T-cell (primary cell): ENCODE results near the gene STK16. TPM values are rescaled to one million over a fixed set of nuclear protein-coding genes. Genes with fewer than 3 reads are reported as not detected.

Experiments
- ATAC-seq, 4 experiments: fragments of 200-7000 bp in 3 of 4; fragments of 150-1000 bp in 1 of 4; cut with Tn5 transposase; replicated peaks in 1 of 4; 1 replicate in 3 of 4; 2 replicates in 1 of 4; pipeline ENCODE4 v1.10.0; 2021; ENCODE audit warnings: moderate library complexity in 3 of 4, mild to moderate bottlenecking in 2 of 4, moderate number of reproducible peaks in 1 of 4
- CTCF ChIA-PET, 2 donors: fragments of 300-600 bp; sonication (Branson Sonifier 250); formaldehyde crosslinking; loops; one replicate each; lab custom pipeline; 2022; ENCODE audit warnings: antibody characterized with exemption in 2 of 2; lab: Charles Lee
- POLR2A ChIA-PET, 2 donors: fragments of 300-600 bp; sonication (Branson Sonifier 250); formaldehyde crosslinking; loops; one replicate each; lab custom pipeline; 2022; ENCODE audit warnings: antibody characterized with exemption in 2 of 2; lab: Charles Lee
- DNase-seq, 35 experiments: peaks; one replicate each; pipeline versions ENCODE4 v3.0.0 to v3.0.0-alpha.2; 2013 to 2023
- H3K27ac ChIP-seq: one replicate; pipeline ENCODE4 v1.5.1; 2013; ENCODE audit warnings: low read length
- H3K27me3 ChIP-seq, 2 experiments: replicated peaks in 1 of 2; 1 replicate in 1 of 2; 2 replicates in 1 of 2; pipeline versions ENCODE4 v1.6.1 to v1.7.0; 2013; ENCODE audit warnings: low read length in 1 of 2, mixed read lengths in 1 of 2; ENCODE audit not compliant: control insufficient read depth in 2 of 2, insufficient read depth in 2 of 2; ENCODE audit errors: extremely low read depth in 1 of 2
- H3K36me3 ChIP-seq, 2 donors: 1 replicate in 1 of 2; 2 replicates in 1 of 2; pipeline versions ENCODE4 v1.6.1 to v1.7.0; 2013; ENCODE audit warnings: low read length in 1 of 2; ENCODE audit not compliant: control insufficient read depth in 2 of 2, insufficient read depth in 1 of 2; ENCODE audit errors: extremely low read depth in 1 of 2
- H3K4me1 ChIP-seq, 2 experiments: 1 replicate in 1 of 2; 2 replicates in 1 of 2; pipeline versions ENCODE4 v1.6.1 to v1.7.0; 2013; ENCODE audit warnings: low read length in 2 of 2, mixed read lengths in 1 of 2; ENCODE audit not compliant: insufficient read depth in 2 of 2, control insufficient read depth in 1 of 2; ENCODE audit errors: extremely low read depth in 1 of 2
- H3K4me3 ChIP-seq, 2 donors: 1 replicate in 1 of 2; 2 replicates in 1 of 2; pipeline versions ENCODE4 v1.5.1 to v1.7.0; 2013; ENCODE audit warnings: mild to moderate bottlenecking in 2 of 2, low read length in 1 of 2, moderate library complexity in 1 of 2; ENCODE audit not compliant: control insufficient read depth in 1 of 2; ENCODE audit errors: extremely low read depth in 1 of 2
- H3K9me3 ChIP-seq: 2 replicates; pipeline ENCODE4 v1.7.0; 2013
- H3K27ac Mint-ChIP-seq, 2 donors: one replicate each; pipeline ENCODE4 v1.8.0; 2020 to 2021; ENCODE audit warnings: mild to moderate bottlenecking in 2 of 2, mixed read lengths in 2 of 2
- H3K27me3 Mint-ChIP-seq, 2 donors: one replicate each; pipeline ENCODE4 v1.8.0; 2021 to 2022; ENCODE audit warnings: mixed read lengths in 2 of 2
- H3K36me3 Mint-ChIP-seq: one replicate; pipeline ENCODE4 v1.8.0; 2021; ENCODE audit warnings: mixed read lengths
- H3K4me1 Mint-ChIP-seq, 3 donors: one replicate each; pipeline ENCODE4 v1.8.0; 2020 to 2022; ENCODE audit warnings: mixed read lengths in 3 of 3, mild to moderate bottlenecking in 1 of 3
- H3K4me3 Mint-ChIP-seq, 3 donors: one replicate each; pipeline ENCODE4 v1.8.0; 2020 to 2022; ENCODE audit warnings: mild to moderate bottlenecking in 3 of 3, mixed read lengths in 3 of 3, moderate library complexity in 3 of 3
- H3K9me3 Mint-ChIP-seq, 3 donors: one replicate each; pipeline ENCODE4 v1.8.0; 2020 to 2022; ENCODE audit warnings: mixed read lengths in 3 of 3
- WGBS: methylation state at CpG from one replicate; pipeline ENCODE4 v1.1.5; 2013; ENCODE audit warnings: missing lambda C conversion rate; ENCODE audit not compliant: insufficient coverage; 5-methylcytosine and 5-hydroxymethylcytosine counted together
- total RNA-seq, 35 experiments: library from RNA in 6 of 35; stranded (reverse) in 6 of 35; fragments of 120-200 nt in 1 of 35; gene quantifications; one replicate each; pipeline versions ENCODE4 v1.2.1 to v1.2.4 and lab custom pipeline; 2013 to 2026

The STK16 gene
- total RNA-seq, 5 donors from 2014 or later (not counting 1 experiment from before 2014, with no cell fraction given), result 19.3 to 26.6 (median 21.3) TPM

GRCh38 chr2:219218217-219218731 lies 27.0 kb upstream of the STK16 start:
- peaks cover 12 to 25% (median 20%) of the 10 kb centered on the region in 3 donors for H3K4me1 Mint-ChIP-seq
- H3K27me3 Mint-ChIP-seq, result no peaks in the 10 kb centered on the region
- Histone ChIP-seq H3K27me3 (no peaks in the 10 kb centered on the region), H3K4me1 (peaks cover 4 to 25% of the 10 kb centered on the region in 2 experiments), H3K9me3 (no peaks in the 10 kb centered on the region), H3K36me3 (peaks cover 11 to 35% of the 10 kb centered on the region in 2 donors), H3K27ac (no peak overlapping the region), H3K4me3 (peak overlapping the region; percentile 56 to 67)
- peak overlapping the region; percentile 69 to 79 for H3K27ac Mint-ChIP-seq
- H3K4me3 Mint-ChIP-seq, result peak overlapping the region; percentile 76 to 83 (median 78)
- ATAC-seq (peak; percentile 42 to 58 (median 52)), DNase-seq (peak in 7 of 35 experiments; percentile 12 to 38 (median 22))
- 3% methylated on average over 37 of the region's 37 CpGs for WGBS
- CTCF ChIA-PET, result interaction anchor here (0.9 to 1.7 kb wide), 6 partner anchors 23 to 77 kb away, joined by 3 to 5 read pairs (median 4); partner anchors contain the start of gene CNPPD1 (in 1 of the 2)
- peaks cover 18% of the 10 kb centered on the region for H3K36me3 Mint-ChIP-seq
- no peaks in the 10 kb centered on the region for H3K9me3 Mint-ChIP-seq
- POLR2A ChIA-PET, result no interaction called here

DNA sequence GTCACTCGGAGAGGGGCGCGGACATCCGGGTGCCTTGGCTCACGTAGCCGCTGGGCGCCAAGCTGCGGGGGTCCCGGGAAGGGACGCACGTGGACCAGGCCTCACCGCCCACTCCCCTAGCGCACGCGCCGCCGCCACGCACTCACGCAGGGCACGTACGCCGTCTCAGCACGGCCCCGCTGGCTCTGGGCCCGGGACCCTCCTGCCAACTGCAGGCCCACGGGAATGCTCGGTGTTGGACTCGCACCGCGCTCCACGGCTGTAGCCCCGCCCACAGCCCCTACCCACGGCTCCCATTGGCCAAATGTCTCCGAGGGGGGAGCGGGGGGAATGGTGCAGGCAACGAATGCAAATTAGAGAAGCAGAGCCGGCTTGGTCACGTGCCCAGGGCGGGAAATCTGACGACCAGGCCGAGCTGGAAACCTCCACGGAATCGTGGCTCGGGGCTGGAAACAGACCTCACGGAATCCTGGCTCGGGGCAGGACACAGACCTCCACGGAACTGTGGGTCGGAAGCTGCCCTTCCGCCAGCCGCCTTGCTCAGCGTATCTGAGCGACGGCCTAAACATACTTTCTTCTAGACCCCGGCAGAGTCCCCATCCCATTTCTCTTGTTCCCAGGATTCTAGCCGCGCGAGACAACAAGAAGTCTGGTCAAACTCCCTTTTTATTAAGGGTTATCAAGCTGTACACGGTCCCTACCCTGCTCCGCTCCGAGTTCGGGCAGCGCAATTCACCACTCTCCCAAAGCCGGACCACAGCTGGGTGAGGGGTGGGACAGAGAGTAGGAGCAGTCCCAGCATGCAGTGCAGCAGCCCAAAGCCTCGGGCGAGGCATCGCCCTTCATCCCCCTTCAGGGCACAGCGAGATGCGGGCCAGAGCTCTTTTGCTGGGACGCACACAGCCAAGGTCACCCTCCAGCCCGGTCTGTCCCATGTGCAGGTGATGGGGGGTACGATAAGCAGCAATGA lies 26.3 kb upstream of the STK16 start, which contains the start of gene ABCB6:
Gene ABCB6 (minus strand): TSS at position 227 of the 970 bp plus-strand sequence. CDS start 285 bp downstream, outside the sequence.
- Histone ChIP-seq H3K9me3 (no peaks in the 10 kb centered on the region), H3K27ac (peak within 1 kb of the TSS; percentile 31), H3K27me3 (no peaks in the 10 kb centered on the region), H3K4me1 (peaks cover 4 to 25% of the 10 kb centered on the region in 2 experiments), H3K36me3 (peaks cover 18 to 40% of the 10 kb centered on the region in 2 donors), H3K4me3 (peak within 1 kb of the TSS; percentile 56 to 67)
- ATAC-seq (peak; percentile 84 to 90 (median 88)), DNase-seq (peak; percentile 72 to 90 (median 80))
- Mint-ChIP-seq H3K36me3 (peaks cover 22% of the 10 kb centered on the region), H3K4me1 (peaks cover 12 to 26% (median 20%) of the 10 kb centered on the region in 3 donors), H3K4me3 (peak within 1 kb of the TSS; percentile 76 to 83 (median 78)), H3K27ac (peak within 1 kb of the TSS; percentile 69 to 79), H3K27me3 (no peaks in the 10 kb centered on the region), H3K9me3 (no peaks in the 10 kb centered on the region)
- CTCF ChIA-PET, result interaction anchor here (0.9 to 1.7 kb wide), 6 partner anchors 13 to 169 kb away, joined by 3 to 5 read pairs (median 4); partner anchors contain the start of genes DNPEP (in 1 of the 2) and ZFAND2B (in 1 of the 2)
- WGBS, result 10% methylated on average over 54 of the region's 71 CpGs
- POLR2A ChIA-PET, result interaction anchor here in 1 of 2 donors (0.5 kb wide), 2 partner anchors 32 to 34 kb away, joined by 3 to 4 read pairs; no protein-coding TSS in a partner anchor

DNA sequence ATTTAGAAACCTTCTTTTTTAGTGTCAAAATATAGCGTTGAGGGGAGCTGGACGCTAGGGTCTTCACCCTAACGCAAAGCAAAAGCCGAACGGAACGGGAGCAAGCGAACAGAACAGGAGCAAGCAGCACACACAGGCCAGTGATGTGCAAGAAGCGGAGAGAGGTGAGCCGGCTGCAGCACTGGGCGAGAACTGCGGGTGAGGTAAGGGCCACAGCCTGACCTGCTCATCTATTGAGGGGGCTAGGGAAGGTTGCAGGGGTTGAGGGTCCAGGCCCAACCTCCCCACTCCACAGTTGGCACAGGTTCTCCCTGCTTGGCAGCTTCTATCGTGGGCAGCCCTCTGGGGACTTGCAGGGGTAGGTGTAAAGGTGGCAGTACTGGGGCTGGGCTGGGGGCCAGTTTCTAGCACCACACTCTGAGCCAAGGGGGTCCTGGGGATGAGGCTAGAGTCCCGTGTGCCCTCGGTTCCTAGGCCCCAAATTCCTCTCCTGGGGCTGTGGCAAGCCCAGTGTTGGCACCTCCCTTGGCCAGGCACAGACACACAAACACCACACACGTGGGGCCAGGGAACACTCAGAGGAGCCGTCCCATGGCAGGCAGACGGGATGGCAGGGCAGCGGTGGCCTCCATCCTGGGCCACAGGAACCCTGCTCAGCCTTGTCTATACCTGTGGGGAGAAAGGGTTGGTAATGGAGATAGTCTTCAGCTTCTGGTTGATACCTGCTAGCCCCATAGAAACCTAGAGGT lies 25.3 kb upstream of the STK16 start:
- Mint-ChIP-seq H3K4me3 (peak overlapping the region; percentile 21 to 83 (median 76)), H3K27ac (peak overlapping the region in 1 of 2 donors; percentile 12), H3K27me3 (no peaks in the 10 kb centered on the region), H3K9me3 (no peaks in the 10 kb centered on the region), H3K36me3 (peaks cover 26% of the 10 kb centered on the region), H3K4me1 (peaks cover 15 to 29% (median 20%) of the 10 kb centered on the region in 3 donors)
- POLR2A ChIA-PET, result interaction anchor here in 1 of 2 donors (0.5 kb wide), 1 partner anchor 31 kb away, joined by 3 read pairs; no protein-coding TSS in a partner anchor
- Histone ChIP-seq H3K4me3 (no peak overlapping the region), H3K36me3 (peaks cover 21 to 49% of the 10 kb centered on the region in 2 donors), H3K9me3 (no peaks in the 10 kb centered on the region), H3K4me1 (peaks cover 4 to 25% of the 10 kb centered on the region in 2 experiments), H3K27ac (no peak overlapping the region), H3K27me3 (no peaks in the 10 kb centered on the region)
- DNase-seq, result no peak
- WGBS, result 94% methylated on average over 11 of the region's 18 CpGs
- ATAC-seq, result no peak
- CTCF ChIA-PET, result interaction anchor here in 1 of 2 donors (0.9 to 1.7 kb wide), 2 partner anchors 75 to 168 kb away, joined by 4 to 5 read pairs; partner anchors contain the start of gene DNPEP

DNA sequence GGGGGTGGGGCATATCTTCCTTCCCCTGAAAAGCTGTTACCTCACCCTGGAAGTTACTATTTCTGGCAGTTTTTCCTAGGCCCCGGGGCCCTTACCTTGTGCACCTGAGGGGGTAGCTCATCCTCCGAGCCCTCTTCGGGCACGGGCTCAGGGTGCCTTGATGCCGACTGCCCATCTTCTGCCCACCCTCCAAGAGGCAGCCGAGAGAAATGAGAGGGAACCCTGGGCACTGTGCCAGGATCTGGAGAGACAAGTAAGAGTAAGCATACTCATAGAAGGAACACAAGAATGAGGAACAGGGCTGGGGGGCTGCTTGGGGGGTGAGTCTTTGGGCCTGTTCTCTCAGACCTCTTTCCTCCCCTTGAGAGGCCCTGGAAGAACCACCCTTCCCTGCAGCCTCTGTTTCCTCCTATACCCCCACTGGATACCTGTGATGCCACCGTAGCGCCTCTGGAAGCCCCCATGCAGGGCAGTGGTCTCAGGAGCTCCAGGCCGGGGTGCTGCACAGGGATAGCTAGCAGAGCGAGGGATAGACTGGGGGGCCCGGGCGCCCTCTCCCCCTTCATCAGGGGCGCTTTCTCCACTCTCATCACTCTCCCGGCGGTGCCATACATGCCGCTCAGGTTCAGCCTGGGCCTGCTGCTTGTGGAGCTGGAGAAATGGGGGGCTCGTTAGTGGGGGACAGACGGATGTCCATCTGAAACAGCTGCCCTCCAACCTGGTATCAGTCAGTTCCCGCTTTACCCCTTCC lies 24.5 kb upstream of the STK16 start:
- ATAC-seq, result no peak
- Mint-ChIP-seq H3K27me3 (no peaks in the 10 kb centered on the region), H3K27ac (peak overlapping the region in 1 of 2 donors; percentile 39), H3K36me3 (peaks cover 31% of the 10 kb centered on the region), H3K4me3 (no peak overlapping the region), H3K4me1 (peaks cover 18 to 31% (median 22%) of the 10 kb centered on the region in 3 donors), H3K9me3 (no peaks in the 10 kb centered on the region)
- CTCF ChIA-PET, result no interaction called here
- Histone ChIP-seq H3K27ac (no peak overlapping the region), H3K27me3 (no peaks in the 10 kb centered on the region), H3K36me3 (peaks cover 21 to 58% of the 10 kb centered on the region in 2 donors), H3K4me3 (no peak overlapping the region), H3K4me1 (peaks cover 4 to 25% of the 10 kb centered on the region in 2 experiments), H3K9me3 (no peaks in the 10 kb centered on the region)
- DNase-seq, result no peak
- POLR2A ChIA-PET, result no interaction called here
- WGBS, result 100% methylated on average over 2 of the region's 19 CpGs

DNA sequence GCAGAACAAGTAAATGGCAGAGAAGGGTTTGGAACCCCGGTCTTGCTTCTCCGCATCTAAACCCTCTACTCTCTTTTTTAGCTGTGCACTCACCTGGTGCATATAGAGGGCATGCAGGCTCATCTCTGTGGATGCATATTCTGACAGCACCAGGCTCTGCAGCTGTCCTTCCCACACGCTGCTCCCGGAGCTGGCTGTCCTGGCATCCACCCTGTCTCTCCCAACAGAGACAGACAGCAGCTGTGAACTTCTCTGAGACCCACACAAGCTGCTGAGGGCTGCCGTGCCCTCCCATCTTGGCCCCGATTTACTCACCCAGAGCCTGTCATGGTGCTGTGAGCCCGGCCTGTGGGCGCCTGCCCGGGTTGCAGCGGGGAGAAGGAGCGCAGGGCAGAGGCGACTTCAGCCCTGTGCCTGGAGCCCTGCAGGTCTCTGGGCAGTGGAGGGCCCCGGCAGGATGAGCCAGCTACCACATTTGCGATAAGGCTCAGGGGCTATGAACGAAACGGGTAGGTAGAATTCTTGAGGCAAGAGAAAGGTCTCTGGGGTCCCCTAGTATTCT lies 23.2 kb upstream of the STK16 start:
- peaks cover 35% of the 10 kb centered on the region for H3K36me3 Mint-ChIP-seq
- WGBS, result 98% methylated on average over 10 of the region's 16 CpGs
- no peak for DNase-seq
- no peak overlapping the region for H3K27ac Mint-ChIP-seq
- H3K4me1 ChIP-seq, result peaks cover 4 to 26% of the 10 kb centered on the region in 2 experiments
- no peak for ATAC-seq
- no peak overlapping the region for H3K27ac ChIP-seq
- H3K36me3 ChIP-seq, result peaks cover 21 to 64% of the 10 kb centered on the region in 2 donors
- POLR2A ChIA-PET, result interaction anchor here in 1 of 2 donors (0.6 kb wide), 1 partner anchor 24 kb away, joined by 4 read pairs; no protein-coding TSS in a partner anchor
- no peaks in the 10 kb centered on the region for H3K9me3 ChIP-seq
- no peaks in the 10 kb centered on the region for H3K27me3 Mint-ChIP-seq
- H3K9me3 Mint-ChIP-seq, result no peaks in the 10 kb centered on the region
- no peak overlapping the region for H3K4me3 Mint-ChIP-seq
- no peak overlapping the region for H3K4me3 ChIP-seq
- CTCF ChIA-PET, result no interaction called here
- no peaks in the 10 kb centered on the region for H3K27me3 ChIP-seq
- peaks cover 17 to 30% (median 25%) of the 10 kb centered on the region in 3 donors for H3K4me1 Mint-ChIP-seq
